NB4 (cell line): Measurements from ENCODE around the gene TSPAN5.

ENCODE experiments used
- DNase-seq: peaks from one replicate; pipeline ENCODE4 v3.0.0; 2010; ENCODE audit warnings: low read depth
- H3K4me3 ChIP-seq: one replicate; pipeline ENCODE4 v1.5.1; 2011; ENCODE audit warnings: mild to moderate bottlenecking, low read depth, low read length, moderate library complexity
- MYC ChIP-seq: IDR thresholded peaks from 2 replicates; pipeline ENCODE4 v1.6.1; 2011; ENCODE audit warnings: low read depth, low read length
- POLR2A ChIP-seq: IDR thresholded peaks from 2 replicates; pipeline ENCODE4 v1.6.1; 2011; ENCODE audit warnings: mild to moderate bottlenecking; ENCODE audit not compliant: insufficient read length; ENCODE audit errors: extremely low read depth
- TF ChIP-seq, protein P1 (sequence below): IDR thresholded peaks from one replicate; pipeline ENCODE4 v1.5.1; 2012; ENCODE audit warnings: low read depth, low read length
- TF ChIP-seq, protein P2 (sequence below): IDR thresholded peaks from 2 replicates; pipeline ENCODE4 v1.6.1; 2011; ENCODE audit warnings: low read depth, low read length

The TSPAN5 gene

DNA sequence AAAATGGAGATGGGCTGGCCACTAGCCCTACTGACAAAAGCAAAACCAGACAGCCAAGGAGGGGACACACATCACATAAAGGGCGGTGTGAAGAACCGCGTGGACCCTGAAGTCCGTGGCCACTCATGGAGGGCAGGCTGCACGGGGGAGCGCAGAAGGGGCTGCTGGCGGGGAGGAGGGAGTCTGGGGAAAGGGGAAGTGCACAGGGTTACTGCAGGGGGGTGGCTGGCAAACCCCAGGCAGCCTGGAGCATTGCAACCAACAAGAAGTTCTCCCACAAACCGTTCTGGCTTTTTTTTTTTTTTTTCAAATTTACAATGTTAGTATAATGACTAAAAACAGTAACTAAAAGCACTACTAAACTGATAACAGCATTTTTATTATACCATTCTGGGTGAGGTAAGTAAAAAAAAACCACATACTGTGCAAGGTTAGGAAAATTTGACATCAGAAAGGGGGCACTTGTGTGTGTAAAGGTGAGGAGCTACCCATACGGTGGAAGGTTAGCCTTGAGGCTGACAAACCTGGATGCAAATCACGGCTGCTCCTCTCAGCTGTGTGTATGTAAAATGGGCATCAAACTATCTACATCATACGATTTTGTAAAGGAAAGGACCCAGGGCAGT, 87.1 kb downstream of the TSPAN5 start:
- H3K4me3 ChIP-seq: no peak overlapping the region
- peak; percentile 63 for DNase-seq
- TF ChIP-seq POLR2A: no peak
- TF ChIP-seq, protein P1, sequence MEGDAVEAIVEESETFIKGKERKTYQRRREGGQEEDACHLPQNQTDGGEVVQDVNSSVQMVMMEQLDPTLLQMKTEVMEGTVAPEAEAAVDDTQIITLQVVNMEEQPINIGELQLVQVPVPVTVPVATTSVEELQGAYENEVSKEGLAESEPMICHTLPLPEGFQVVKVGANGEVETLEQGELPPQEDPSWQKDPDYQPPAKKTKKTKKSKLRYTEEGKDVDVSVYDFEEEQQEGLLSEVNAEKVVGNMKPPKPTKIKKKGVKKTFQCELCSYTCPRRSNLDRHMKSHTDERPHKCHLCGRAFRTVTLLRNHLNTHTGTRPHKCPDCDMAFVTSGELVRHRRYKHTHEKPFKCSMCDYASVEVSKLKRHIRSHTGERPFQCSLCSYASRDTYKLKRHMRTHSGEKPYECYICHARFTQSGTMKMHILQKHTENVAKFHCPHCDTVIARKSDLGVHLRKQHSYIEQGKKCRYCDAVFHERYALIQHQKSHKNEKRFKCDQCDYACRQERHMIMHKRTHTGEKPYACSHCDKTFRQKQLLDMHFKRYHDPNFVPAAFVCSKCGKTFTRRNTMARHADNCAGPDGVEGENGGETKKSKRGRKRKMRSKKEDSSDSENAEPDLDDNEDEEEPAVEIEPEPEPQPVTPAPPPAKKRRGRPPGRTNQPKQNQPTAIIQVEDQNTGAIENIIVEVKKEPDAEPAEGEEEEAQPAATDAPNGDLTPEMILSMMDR: no peak
- TF ChIP-seq, protein P2, sequence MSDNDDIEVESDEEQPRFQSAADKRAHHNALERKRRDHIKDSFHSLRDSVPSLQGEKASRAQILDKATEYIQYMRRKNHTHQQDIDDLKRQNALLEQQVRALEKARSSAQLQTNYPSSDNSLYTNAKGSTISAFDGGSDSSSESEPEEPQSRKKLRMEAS: no peak
- no peak for TF ChIP-seq MYC

- TF ChIP-seq POLR2A (no peak), MYC (no peak)
- TF ChIP-seq, protein P1: no peak
- TF ChIP-seq, protein P2: no peak
- no peak for DNase-seq
Measured at GRCh38 chr4:98570151-98570797, 88.1 kb downstream of the TSPAN5 start.

DNA sequence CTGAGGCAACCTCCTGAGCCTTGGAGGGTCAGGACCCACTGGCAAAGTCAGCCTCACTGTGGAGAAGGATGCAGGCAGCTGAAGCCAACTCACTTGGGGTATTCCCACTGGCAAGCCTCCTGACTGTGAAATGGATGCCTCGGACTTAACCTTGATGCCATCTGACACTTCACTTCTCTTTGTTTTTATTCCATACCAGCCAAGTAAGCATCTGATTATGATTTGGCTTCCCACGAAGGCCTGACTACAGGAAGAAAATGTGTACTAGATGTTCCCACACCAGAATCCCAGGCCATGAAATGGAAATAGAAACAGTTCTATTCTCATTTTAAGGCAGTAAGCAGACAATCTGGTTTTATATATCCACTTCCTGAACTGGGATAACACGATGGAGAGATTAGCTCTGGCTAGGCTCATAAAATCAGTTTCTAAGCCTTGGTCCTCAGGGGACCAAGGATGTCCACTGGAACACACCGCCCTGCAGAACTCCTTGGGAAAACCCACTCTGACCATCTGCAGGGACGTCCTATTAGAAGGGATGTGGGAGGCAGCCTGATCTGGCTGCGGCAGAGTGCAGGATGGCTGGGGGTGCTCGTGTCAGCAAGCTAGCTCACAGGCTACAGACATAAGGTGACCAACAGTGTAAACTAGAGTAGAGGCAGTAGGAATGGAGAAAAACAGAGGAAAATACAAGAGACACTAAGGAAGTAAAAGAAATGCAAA, 89.3 kb downstream of the TSPAN5 start:
- DNase-seq: no peak
- H3K4me3 ChIP-seq: no peak overlapping the region
- no peak for TF ChIP-seq POLR2A
- TF ChIP-seq, protein P1: no peak
- no peak for TF ChIP-seq MYC
- TF ChIP-seq, protein P2: no peak

More at GRCh38 chr4:98570151-98570797, 88.1 kb downstream of the TSPAN5 start:
- H3K4me3 ChIP-seq: no peak overlapping the region

GRCh38 chr4:98567611-98568010, 90.8 kb downstream of the TSPAN5 start:
- DNase-seq: no peak
- TF ChIP-seq, protein P1: no peak
- TF ChIP-seq MYC: no peak
- TF ChIP-seq, protein P2: no peak

GRCh38 chr4:98566361-98567008, 91.9 kb downstream of the TSPAN5 start:
- peak; percentile 2 for DNase-seq
- no peak overlapping the region for H3K4me3 ChIP-seq
- TF ChIP-seq MYC: no peak
- TF ChIP-seq, protein P1: no peak
- TF ChIP-seq, protein P2: no peak
- TF ChIP-seq POLR2A: no peak

More at GRCh38 chr4:98567611-98568010, 90.8 kb downstream of the TSPAN5 start:
- no peak overlapping the region for H3K4me3 ChIP-seq
